Ureter (tissue), 1 donor: ENCODE data around the gene BPGM. TPM values are rescaled to one million over a fixed set of nuclear protein-coding genes. Genes with fewer than 3 reads are reported as not detected.
A peak's percentile ranks its signal among the peaks of the same experiment; 100 is the strongest.

ENCODE experiments used
- DNase-seq: peaks from one replicate; pipeline ENCODE4 v3.0.0-alpha.2; 2020; ENCODE audit warnings: low spot score
- total RNA-seq: library from RNA; stranded (reverse); gene quantifications from one replicate; pipeline ENCODE4 v1.2.4, GENCODE V29; 2023
- donor health status: DM: yes; HTN: yes; CAD: no.

Gene BPGM
- 25.5 TPM for total RNA-seq

DNA sequence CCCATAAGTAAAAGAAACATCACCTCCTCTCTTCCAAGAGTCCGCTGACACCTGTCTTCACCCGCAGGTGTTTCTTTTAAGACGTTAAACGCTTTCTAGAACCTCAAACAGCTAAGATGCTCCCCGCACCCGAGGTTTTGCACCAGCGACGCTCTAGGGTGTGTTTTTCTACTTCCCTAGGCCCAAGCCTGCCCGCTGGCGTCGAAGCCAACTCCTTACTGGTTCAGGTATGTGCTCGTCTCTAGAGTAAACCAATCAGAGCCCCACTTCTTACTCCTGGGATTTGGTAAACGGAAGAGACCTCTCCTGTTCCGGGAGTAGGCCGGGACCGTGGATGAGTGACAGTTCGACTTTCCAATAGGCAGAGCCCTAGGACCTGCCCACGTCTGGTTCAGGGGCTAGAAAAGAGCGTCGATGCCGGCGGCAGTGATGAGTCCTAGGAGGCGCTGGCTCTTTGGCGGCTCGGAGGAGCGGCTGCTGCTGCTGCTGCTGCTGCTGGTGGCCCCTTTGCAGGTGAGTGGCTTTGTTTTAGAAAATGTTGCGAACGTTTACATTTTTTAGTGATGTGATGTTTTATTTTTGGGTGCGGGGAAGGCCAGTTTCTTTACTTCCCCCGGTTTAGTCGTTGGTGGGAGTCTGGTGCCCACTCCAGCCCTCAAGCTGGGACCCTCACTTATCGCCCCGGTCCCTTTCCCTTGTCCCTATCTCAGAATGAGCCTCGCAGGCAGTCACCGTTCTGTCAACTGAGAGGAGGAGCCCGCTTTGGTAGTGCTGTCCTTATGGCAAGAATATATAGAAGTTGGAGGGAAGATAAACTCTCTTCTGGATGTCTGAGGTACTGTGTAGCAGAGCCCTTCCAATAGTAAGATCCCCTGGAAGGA lies at the start of gene BPGM:
Gene BPGM (plus strand): TSS at position 429 of the 881 bp plus-strand sequence. CDS start 14,655 bp downstream, outside the sequence.
- peak; percentile 99 for DNase-seq

- DNase-seq: no peak
These were observed 47.3 kb upstream of the BPGM start for GRCh38 chr7:134599371-134599770.

DNA sequence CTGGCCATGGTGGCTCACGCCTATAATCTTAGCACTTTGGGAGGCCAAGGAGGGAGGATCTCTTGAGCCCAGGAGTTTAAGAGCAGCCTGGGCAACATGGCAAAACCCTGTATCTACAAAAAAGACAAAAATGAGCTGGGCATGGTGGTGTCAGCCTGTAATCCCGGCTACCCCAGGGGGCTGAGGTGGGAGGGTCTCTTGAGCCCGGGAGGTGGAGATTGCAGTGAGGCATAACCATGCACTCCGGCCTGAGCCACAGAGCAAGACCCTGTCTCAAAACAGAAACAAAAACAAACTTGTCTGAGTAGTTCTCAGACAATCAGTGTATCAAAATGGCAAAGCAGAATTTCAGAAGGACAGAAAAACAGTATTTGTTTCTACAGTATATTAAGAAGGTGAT lies 45.2 kb upstream of the BPGM start:
- DNase-seq: no peak

DNA sequence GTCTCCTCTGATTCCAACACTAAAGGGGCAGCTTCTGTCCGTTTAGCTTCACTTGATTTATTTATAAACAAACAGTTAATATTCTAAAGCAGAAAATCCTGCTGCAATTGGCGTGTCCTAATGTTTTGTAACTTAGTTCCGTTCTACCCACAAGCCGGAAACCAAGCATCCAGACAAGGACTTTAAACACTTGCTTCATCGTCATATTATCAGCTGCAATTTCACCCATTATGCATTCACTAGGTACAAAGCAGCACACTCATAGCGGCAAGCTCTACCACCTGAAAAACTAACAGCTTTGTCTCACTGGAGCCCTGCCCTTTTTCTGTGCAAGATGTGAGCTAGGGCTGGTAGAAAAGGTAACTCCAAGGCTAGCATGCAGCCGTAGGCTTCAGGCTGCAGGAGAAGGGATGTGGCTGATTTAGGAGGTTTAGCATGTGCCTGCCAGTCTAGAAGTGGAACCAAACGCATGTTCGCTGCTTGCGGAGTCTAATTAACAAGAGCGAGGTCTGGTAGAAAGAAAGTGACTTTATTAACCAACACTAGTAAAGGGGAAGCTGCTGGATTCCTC lies 43.7 kb upstream of the BPGM start:
- DNase-seq: no peak

DNA sequence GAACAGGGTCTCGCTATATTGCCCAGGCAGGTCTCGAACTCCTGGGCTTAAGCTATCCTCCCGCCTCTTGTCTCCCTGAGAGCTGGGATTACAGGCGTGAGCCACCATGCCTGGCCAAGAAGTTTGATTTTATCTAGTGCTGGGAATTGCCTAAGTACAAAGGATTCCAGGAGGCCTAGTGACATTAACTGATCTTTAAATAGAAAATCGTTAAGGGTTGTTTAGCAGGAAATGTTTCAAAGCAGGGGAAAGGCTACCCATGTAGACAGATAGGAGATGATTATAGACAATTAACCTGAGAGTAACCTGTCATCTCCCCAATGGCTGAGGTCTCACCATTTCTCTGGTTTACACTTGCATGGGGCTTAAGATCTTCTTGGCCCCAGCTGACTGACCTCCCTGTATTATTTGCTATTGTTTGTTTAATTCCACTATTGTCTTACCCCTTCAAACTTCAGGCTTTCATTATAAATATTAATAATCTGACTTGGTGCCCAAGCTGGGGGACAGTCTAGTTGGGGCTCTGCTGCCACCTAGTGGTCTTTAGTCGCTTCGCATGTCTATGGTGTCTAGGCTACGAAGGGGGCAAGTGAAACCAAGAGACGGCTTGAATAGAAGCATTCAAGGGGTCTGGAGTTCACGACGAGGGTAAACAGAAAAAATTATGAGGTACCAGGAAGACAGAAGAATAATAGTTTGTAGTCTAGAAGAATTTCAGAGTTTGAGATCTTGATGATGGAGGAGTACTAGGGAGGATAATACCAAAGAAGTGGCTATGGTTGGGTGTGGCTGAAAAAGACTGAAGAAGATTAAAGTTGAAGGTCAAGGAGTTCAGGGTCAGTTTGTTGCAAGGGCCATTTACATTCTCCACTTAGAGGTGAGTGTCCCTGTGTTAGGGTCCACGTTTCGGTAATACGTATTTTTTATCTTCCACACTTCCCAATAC lies 40.4 kb upstream of the BPGM start:
- DNase-seq: peak; percentile 82

- no peak for DNase-seq
These were observed 35.0 kb upstream of the BPGM start for GRCh38 chr7:134611611-134612151.

GRCh38 chr7:134612197-134612596 lies 34.5 kb upstream of the BPGM start:
- DNase-seq: no peak

DNA sequence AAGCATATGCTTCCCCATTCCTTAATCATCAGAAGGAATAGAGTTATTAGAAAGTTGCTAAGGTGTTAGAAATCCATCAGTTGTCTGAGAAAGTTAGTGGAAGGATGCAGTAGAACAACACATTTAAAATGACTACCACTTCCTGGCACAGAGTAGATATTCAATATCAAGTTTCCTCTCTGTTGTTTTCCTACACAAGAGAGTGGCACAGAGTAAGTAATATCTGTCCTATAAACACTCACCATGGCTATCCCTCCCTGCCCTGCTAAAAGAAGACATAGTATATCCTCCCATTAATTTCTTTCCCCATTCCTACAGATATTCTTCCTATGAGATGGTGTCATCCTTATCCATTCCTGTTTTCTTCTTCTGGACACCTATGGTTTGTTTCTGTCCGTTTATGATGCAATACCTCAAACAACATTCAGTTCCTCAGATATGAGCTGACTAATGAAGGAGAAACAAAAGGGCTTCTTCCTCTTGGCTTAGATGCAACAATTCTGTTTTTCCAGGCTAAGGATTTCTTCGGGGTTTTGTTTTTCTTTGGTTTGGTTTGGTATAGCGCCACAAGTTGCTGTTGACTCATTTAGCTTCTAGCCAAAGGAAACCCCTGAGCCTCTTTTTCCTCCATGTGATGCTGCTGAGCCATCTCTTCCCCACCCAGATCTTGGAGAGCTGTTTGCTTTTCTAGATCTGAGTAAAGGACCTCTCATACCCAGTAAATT lies 32.9 kb upstream of the BPGM start:
- DNase-seq: no peak

- DNase-seq: no peak
These were observed 30.0 kb upstream of the BPGM start for GRCh38 chr7:134616611-134617010.

- DNase-seq: no peak
These were observed 27.7 kb upstream of the BPGM start for GRCh38 chr7:134618756-134619530.

GRCh38 chr7:134619627-134620331 lies 26.9 kb upstream of the BPGM start:
- no peak for DNase-seq

DNA sequence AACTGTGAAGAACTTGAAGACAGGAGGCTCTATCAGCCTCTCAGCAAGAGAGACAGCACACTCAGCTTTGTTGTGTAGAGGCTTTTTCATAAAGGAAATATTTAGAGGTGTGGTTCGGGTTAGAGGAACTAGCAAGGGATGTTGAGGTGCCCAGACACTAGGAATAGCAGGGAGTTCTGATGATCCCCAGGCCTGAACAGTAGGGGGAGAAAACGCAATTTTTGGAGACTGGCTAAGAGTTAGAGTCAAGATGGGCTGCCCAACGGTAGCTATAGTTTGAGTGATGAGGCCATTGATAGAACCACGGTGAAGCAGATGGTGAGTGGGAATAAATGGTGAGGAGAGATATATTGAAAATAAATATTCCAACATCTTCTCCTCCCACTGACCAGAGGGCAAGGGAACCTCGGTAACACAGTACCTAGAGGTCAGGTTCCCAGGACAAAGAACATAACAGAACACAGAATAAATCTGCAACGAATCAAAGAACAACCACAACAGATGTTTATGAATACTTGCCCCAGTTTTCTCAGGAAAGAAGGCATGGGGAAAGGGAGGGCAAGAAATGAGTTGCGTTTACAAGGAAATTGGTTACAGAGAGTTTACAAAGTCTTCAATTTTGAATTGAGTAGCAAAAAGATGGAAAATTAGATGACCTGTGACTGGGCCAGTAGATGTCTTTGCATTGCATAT lies 24.2 kb upstream of the BPGM start:
- no peak for DNase-seq

- no peak for DNase-seq
These were observed 23.5 kb upstream of the BPGM start for GRCh38 chr7:134623193-134623592.

- DNase-seq: no peak
These were observed 21.1 kb upstream of the BPGM start for GRCh38 chr7:134625550-134625949.

DNA sequence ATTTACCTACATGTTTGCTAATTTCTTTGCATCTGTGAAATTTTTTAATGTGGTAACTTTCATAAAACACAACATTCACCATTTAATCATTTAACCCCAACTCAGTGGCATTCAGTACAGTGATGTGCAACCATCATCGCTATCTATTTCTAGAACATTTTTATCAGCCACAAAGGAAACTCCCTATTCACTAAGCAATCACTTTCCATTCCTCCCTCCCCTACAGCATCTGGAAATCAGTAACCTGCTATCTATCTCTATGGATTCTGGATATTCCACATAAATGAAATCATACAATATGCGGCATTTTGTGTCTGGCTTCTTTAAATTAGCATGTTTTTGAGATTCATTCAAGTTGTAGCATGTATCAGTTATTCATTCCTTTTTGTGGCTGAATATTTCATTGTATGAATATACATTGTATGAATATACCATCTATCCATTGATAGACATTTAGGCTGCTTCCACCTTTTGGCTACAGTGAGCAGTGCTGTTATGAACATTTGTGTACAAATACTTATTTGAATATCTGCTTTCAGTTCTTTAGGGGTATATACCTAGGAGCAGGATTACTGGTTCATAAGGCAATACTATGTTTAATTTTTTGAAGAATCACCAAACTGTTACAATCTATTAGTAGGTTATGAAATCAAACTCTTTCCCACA lies 19.4 kb upstream of the BPGM start:
- no peak for DNase-seq

DNA sequence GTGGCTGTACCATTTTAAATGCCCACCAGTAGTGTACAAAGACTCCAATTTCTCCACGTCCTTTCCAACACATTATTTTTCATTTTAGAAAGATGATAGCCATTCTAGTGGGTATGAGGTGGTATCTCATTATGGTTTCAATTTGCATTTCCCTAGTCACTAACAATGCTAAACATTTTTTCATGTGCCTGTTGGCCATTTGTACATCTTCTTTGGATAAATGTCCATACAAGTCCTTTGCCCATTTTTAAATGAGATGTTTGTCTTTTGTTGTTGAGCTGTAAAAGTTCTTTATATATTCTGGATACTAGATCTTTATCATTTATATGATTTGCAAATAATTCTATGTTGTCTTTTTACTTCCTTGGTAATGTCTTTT lies 18.9 kb upstream of the BPGM start:
- DNase-seq: no peak

- DNase-seq: no peak
These were observed 17.2 kb upstream of the BPGM start for GRCh38 chr7:134629445-134629844.

DNA sequence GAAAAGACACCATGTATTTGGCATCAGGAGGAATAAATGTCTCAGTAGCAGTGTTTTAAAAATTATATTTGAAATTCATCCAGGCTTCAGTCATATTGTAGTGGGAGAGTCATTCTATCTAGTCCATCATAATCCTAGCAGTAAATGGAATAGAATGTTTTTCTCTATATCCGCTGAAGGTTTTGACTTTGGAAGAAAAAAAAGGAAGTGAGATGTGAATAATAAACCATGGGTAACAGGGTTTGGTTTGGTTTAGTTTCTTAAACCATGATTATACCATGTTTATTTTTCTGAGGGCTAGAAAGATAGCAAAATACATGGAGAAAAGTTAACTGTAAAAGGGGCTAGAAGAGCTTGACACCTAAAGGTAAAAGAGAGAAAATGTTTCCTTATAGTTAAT lies 16.4 kb upstream of the BPGM start:
- no peak for DNase-seq

DNA sequence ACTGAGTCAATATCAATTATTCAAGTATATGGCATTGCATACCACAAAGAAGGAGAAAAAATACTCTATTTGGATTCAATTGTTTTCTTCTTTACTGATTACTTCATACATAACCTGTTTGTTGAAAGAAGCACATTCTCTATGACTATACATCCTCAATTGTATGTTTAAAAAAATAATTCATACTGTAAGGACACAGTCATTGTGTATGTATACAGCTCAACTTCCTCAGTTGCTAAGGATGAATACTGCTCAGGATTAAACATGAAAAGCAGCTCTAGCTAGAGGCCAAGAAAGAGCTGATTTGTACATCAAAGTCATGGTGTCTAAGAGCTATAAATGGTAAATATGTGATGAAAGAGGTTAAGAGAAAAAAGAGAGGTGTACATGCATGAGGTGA lies 15.8 kb upstream of the BPGM start:
- no peak for DNase-seq
